Measurements from ENCODE around the gene RAB42. TPM values are rescaled to one million over a fixed set of nuclear protein-coding genes. Genes with fewer than 3 reads are reported as not detected.
A peak's percentile ranks its signal among the peaks of the same experiment; 100 is the strongest.

RAB42 gene
- total and polyA plus RNA-seq, 2 of the 8 experiments (the other 6 are each of a cell fraction or from before 2014, with no cell fraction given): 12.5 to 16.6 TPM

GRCh38 chr1:28644494-28644893 is 52.4 kb downstream of the RAB42 start (continued):
- TF ChIP-seq RBBP5 (IDR thresholded peaks at IDR 0.05; ENCODE audit: borderline replicate concordance, low read depth, low read length) (no peak), TAF7 (optimal IDR thresholded peaks at IDR 0.05; ENCODE audit: borderline replicate concordance, low read depth, low read length) (no peak), TEAD4 (IDR thresholded peaks at IDR 0.05; ENCODE audit: low read depth, low read length) (no peak), RNF2 (IDR thresholded peaks at IDR 0.05; ENCODE audit: borderline replicate concordance, low read depth, low read length, missing control alignments, poor library complexity, severe bottlenecking) (no peak), RAD21 (IDR thresholded peaks at IDR 0.05 in 1 of 2, conservative IDR thresholded peaks at IDR 0.05 in 1 of 2; ENCODE audit: low read depth in 2 of 2, low read length in 2 of 2) (no peak)

Small RNAs within 50 kb of the gene (small RNA-seq; reads per million reads assigned to genes)
- gene SNORA16A (ENCODE audit: insufficient read depth) (not detected), gene SNORA44 (ENCODE audit: insufficient read depth) (not detected), gene SNORA61 (ENCODE audit: insufficient read depth) (not detected), gene SNORD99 (ENCODE audit: insufficient read depth) (1,648 reads per million, percentile 99 among the genes with 10 or more reads in this experiment)

Other genes starting within 250 kb of the RAB42 start
- 54.1 and 57.8 TPM in 2 replicates for gene PHACTR4, start 222.5 kb upstream of the RAB42 start, total RNA-seq (2021; fragmentation: NEBNext Ultra II Directional; extraction: Animal tissue kit (Norgen Biotek cat#: 25700))
- gene PHACTR4, start 222.5 kb upstream of the RAB42 start, polyA plus RNA-seq (2011; rRNA removed): 18.6 and 23.7 TPM in 2 replicates
- 98.4 and 101 TPM in 2 replicates for gene RCC1, start 86.2 kb upstream of the RAB42 start, total RNA-seq (2021; fragmentation: NEBNext Ultra II Directional; extraction: Animal tissue kit (Norgen Biotek cat#: 25700))
- 48.5 and 66.4 TPM in 2 replicates for gene RCC1, start 86.2 kb upstream of the RAB42 start, polyA plus RNA-seq (2011; rRNA removed)
- 30.8 and 35.2 TPM in 2 replicates for gene TRNAU1AP, start 39.2 kb upstream of the RAB42 start, total RNA-seq (2021; fragmentation: NEBNext Ultra II Directional; extraction: Animal tissue kit (Norgen Biotek cat#: 25700))
- 22.9 and 37.1 TPM in 2 replicates for gene TRNAU1AP, start 39.2 kb upstream of the RAB42 start, polyA plus RNA-seq (2011; rRNA removed)
- gene TAF12, start 50.8 kb downstream of the RAB42 start, total RNA-seq (2021; fragmentation: NEBNext Ultra II Directional; extraction: Animal tissue kit (Norgen Biotek cat#: 25700)): 23.7 and 27.2 TPM in 2 replicates
- 16.3 and 25.1 TPM in 2 replicates for gene TAF12, start 50.8 kb downstream of the RAB42 start, polyA plus RNA-seq (2011; rRNA removed)
- gene RNU11, start 56.3 kb downstream of the RAB42 start, total RNA-seq (2021; fragmentation: NEBNext Ultra II Directional; extraction: Animal tissue kit (Norgen Biotek cat#: 25700)): not detected in 2 replicates
- gene RNU11, start 56.3 kb downstream of the RAB42 start, polyA plus RNA-seq (2011; rRNA removed): not detected in 2 replicates
- gene GMEB1, start 76.5 kb downstream of the RAB42 start, total RNA-seq (2021; fragmentation: NEBNext Ultra II Directional; extraction: Animal tissue kit (Norgen Biotek cat#: 25700)): 26.2 and 28.1 TPM in 2 replicates
- 10.9 and 13.3 TPM in 2 replicates for gene GMEB1, start 76.5 kb downstream of the RAB42 start, polyA plus RNA-seq (2011; rRNA removed)
- gene YTHDF2, start 144.7 kb downstream of the RAB42 start, total RNA-seq (2021; fragmentation: NEBNext Ultra II Directional; extraction: Animal tissue kit (Norgen Biotek cat#: 25700)): 159 and 164 TPM in 2 replicates
- 101 and 128 TPM in 2 replicates for gene YTHDF2, start 144.7 kb downstream of the RAB42 start, polyA plus RNA-seq (2011; rRNA removed)
- 3.3 and 3.7 TPM in 2 replicates for gene OPRD1, start 219.9 kb downstream of the RAB42 start, total RNA-seq (2021; fragmentation: NEBNext Ultra II Directional; extraction: Animal tissue kit (Norgen Biotek cat#: 25700))
- gene OPRD1, start 219.9 kb downstream of the RAB42 start, polyA plus RNA-seq (2011; rRNA removed): 2.5 and 2.6 TPM in 2 replicates